ENCODE results near the gene POC1B. TPM values are rescaled to one million over a fixed set of nuclear protein-coding genes. Genes with fewer than 3 reads are reported as not detected.
"Not testable (repeated sequence)": the region's sequence is repeated elsewhere in the genome, so short reads cannot be mapped to it uniquely, and the experiment has no call there.

Gene POC1B
- total RNA-seq, 1 experiment from 2014 or later = 17.8 TPM

DNA sequence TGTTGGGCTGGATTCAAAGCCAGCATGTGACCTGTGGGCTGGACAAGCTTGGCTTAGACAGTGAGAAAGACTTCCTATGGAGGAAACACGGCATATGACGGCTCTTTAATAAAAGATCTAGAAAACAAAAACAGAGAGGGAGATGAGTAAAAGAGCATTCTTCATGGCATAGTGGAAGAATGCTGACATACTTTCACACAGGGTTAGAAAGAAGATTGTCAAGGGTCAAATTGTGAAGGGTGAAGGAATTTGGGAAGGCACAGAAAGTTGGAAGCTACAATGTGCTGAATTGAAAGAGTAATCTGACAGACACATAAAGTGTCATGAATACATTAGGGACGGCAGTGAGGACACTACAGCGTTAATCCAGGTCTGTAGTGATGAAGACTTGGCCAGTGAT is 64.7 kb downstream of the POC1B start:
- Mint-ChIP-seq H3K27me3 (ENCODE audit: low read depth) (no peaks in the 10 kb centered on the region), H3K27ac (no peak overlapping the region), H3K9me3 (no peaks in the 10 kb centered on the region), H3K4me1 (peaks cover 25% of the 10 kb centered on the region), H3K36me3 (no peaks in the 10 kb centered on the region), H3K4me3 (no peak overlapping the region)
- CTCF ChIA-PET = interaction anchor here (0.7 to 1.7 kb wide), 7 partner anchors 32 to 444 kb away, joined by 3 to 7 read pairs (median 3); no protein-coding TSS in a partner anchor
- peak; percentile 30; the same call in 1 of the 2 replicates for ATAC-seq
- TF ChIP-seq, protein P1, sequence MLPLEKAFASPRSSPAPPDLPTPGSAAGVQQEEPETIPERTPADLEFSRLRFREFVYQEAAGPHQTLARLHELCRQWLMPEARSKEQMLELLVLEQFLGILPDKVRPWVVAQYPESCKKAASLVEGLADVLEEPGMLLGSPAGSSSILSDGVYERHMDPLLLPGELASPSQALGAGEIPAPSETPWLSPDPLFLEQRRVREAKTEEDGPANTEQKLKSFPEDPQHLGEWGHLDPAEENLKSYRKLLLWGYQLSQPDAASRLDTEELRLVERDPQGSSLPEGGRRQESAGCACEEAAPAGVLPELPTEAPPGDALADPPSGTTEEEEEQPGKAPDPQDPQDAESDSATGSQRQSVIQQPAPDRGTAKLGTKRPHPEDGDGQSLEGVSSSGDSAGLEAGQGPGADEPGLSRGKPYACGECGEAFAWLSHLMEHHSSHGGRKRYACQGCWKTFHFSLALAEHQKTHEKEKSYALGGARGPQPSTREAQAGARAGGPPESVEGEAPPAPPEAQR (CRISPR knock-in tag; IDR thresholded peaks at IDR 0.05) = no peak
- TF ChIP-seq, protein P2, sequence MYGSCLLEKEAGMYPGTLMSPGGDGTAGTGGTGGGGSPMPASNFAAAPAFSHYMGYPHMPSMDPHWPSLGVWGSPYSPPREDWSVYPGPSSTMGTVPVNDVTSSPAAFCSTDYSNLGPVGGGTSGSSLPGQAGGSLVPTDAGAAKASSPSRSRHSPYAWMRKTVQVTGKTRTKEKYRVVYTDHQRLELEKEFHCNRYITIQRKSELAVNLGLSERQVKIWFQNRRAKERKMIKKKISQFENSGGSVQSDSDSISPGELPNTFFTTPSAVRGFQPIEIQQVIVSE (CRISPR knock-in tag; IDR thresholded peaks at IDR 0.05; ENCODE audit: borderline replicate concordance) = no peak
- no peak for TF ChIP-seq TCF7 (CRISPR knock-in tag; IDR thresholded peaks at IDR 0.05; ENCODE audit: low read depth)
- TF ChIP-seq ZNF263 (CRISPR knock-in tag; IDR thresholded peaks at IDR 0.05; ENCODE audit: low read depth) = no peak
- TF ChIP-seq, protein P3, sequence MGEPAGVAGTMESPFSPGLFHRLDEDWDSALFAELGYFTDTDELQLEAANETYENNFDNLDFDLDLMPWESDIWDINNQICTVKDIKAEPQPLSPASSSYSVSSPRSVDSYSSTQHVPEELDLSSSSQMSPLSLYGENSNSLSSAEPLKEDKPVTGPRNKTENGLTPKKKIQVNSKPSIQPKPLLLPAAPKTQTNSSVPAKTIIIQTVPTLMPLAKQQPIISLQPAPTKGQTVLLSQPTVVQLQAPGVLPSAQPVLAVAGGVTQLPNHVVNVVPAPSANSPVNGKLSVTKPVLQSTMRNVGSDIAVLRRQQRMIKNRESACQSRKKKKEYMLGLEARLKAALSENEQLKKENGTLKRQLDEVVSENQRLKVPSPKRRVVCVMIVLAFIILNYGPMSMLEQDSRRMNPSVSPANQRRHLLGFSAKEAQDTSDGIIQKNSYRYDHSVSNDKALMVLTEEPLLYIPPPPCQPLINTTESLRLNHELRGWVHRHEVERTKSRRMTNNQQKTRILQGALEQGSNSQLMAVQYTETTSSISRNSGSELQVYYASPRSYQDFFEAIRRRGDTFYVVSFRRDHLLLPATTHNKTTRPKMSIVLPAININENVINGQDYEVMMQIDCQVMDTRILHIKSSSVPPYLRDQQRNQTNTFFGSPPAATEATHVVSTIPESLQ (CRISPR knock-in tag; IDR thresholded peaks at IDR 0.05) = no peak
- no peak for TF ChIP-seq GRHL2 (CRISPR knock-in tag; IDR thresholded peaks at IDR 0.05; ENCODE audit: insufficient replicate concordance, severe bottlenecking)
- TF ChIP-seq RORB (CRISPR knock-in tag; IDR thresholded peaks at IDR 0.05) = no peak
- no peak for TF ChIP-seq ZNF396 (CRISPR knock-in tag; IDR thresholded peaks at IDR 0.05; ENCODE audit: borderline replicate concordance)
- TF ChIP-seq, protein P4, sequence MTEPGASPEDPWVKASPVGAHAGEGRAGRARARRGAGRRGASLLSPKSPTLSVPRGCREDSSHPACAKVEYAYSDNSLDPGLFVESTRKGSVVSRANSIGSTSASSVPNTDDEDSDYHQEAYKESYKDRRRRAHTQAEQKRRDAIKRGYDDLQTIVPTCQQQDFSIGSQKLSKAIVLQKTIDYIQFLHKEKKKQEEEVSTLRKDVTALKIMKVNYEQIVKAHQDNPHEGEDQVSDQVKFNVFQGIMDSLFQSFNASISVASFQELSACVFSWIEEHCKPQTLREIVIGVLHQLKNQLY (CRISPR knock-in tag; IDR thresholded peaks at IDR 0.05) = no peak
- no peak for TF ChIP-seq ATF1 (CRISPR knock-in tag; IDR thresholded peaks at IDR 0.05)
- TF ChIP-seq, protein P5, sequence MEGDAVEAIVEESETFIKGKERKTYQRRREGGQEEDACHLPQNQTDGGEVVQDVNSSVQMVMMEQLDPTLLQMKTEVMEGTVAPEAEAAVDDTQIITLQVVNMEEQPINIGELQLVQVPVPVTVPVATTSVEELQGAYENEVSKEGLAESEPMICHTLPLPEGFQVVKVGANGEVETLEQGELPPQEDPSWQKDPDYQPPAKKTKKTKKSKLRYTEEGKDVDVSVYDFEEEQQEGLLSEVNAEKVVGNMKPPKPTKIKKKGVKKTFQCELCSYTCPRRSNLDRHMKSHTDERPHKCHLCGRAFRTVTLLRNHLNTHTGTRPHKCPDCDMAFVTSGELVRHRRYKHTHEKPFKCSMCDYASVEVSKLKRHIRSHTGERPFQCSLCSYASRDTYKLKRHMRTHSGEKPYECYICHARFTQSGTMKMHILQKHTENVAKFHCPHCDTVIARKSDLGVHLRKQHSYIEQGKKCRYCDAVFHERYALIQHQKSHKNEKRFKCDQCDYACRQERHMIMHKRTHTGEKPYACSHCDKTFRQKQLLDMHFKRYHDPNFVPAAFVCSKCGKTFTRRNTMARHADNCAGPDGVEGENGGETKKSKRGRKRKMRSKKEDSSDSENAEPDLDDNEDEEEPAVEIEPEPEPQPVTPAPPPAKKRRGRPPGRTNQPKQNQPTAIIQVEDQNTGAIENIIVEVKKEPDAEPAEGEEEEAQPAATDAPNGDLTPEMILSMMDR (IDR thresholded peaks at IDR 0.05) = no peak
- TF ChIP-seq SMAD3 (CRISPR knock-in tag; IDR thresholded peaks at IDR 0.05; ENCODE audit: borderline replicate concordance) = no peak
- TF ChIP-seq NFYB (CRISPR knock-in tag; conservative IDR thresholded peaks at IDR 0.05; ENCODE audit: low read depth) = no peak
- TF ChIP-seq, protein P6, sequence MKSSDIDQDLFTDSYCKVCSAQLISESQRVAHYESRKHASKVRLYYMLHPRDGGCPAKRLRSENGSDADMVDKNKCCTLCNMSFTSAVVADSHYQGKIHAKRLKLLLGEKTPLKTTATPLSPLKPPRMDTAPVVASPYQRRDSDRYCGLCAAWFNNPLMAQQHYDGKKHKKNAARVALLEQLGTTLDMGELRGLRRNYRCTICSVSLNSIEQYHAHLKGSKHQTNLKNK (CRISPR knock-in tag; IDR thresholded peaks at IDR 0.05) = no peak
- TF ChIP-seq, protein P7, sequence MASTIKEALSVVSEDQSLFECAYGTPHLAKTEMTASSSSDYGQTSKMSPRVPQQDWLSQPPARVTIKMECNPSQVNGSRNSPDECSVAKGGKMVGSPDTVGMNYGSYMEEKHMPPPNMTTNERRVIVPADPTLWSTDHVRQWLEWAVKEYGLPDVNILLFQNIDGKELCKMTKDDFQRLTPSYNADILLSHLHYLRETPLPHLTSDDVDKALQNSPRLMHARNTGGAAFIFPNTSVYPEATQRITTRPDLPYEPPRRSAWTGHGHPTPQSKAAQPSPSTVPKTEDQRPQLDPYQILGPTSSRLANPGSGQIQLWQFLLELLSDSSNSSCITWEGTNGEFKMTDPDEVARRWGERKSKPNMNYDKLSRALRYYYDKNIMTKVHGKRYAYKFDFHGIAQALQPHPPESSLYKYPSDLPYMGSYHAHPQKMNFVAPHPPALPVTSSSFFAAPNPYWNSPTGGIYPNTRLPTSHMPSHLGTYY (CRISPR knock-in tag; IDR thresholded peaks at IDR 0.05) = no peak
- TF ChIP-seq ETV6 (CRISPR knock-in tag; IDR thresholded peaks at IDR 0.05) = no peak
- TF ChIP-seq, protein P8, sequence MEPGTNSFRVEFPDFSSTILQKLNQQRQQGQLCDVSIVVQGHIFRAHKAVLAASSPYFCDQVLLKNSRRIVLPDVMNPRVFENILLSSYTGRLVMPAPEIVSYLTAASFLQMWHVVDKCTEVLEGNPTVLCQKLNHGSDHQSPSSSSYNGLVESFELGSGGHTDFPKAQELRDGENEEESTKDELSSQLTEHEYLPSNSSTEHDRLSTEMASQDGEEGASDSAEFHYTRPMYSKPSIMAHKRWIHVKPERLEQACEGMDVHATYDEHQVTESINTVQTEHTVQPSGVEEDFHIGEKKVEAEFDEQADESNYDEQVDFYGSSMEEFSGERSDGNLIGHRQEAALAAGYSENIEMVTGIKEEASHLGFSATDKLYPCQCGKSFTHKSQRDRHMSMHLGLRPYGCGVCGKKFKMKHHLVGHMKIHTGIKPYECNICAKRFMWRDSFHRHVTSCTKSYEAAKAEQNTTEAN (CRISPR knock-in tag; IDR thresholded peaks at IDR 0.05) = no peak
- DNase-seq (ENCODE audit: low spot score) = no peak
- POLR2A ChIA-PET = interaction anchor here (1.0 kb wide), 1 partner anchor 114 kb away, joined by 4 read pairs; no protein-coding TSS in a partner anchor

DNA sequence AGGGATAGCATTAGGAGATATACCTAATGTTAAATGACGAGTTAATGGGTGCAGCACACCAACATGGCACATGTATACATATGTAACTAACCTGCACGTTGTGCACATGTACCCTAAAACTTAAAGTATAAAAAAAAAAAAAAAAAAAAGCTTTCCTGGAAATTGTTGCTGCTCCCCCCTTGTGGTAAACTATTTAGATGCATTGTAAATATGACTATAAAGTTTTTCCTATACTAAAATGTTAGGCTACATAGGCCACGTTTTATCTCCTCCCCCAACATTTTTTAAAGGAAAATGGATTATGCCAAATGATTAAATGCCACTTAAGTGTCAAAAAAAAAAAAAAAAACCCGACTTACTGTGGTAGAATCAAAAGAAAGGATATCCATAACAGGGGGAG is 66.6 kb downstream of the POC1B start:
- CTCF ChIA-PET = interaction anchor here (0.7 to 2.4 kb wide), 11 partner anchors 9 to 1283 kb away, joined by 3 to 13 read pairs (median 4); partner anchors contain the start of gene DUSP6
- ATAC-seq; H3K27me3 Mint-ChIP-seq (ENCODE audit: low read depth); H3K4me3 Mint-ChIP-seq; H3K36me3 Mint-ChIP-seq; DNase-seq (ENCODE audit: low spot score); H3K27ac Mint-ChIP-seq; H3K9me3 Mint-ChIP-seq: not testable (repeated sequence)
- H3K4me1 Mint-ChIP-seq = peaks cover 38% of the 10 kb centered on the region
- POLR2A ChIA-PET = interaction anchor here (0.7 to 2.6 kb wide), 2 partner anchors 106 to 221 kb away, joined by 5 to 15 read pairs; partner anchors contain the start of gene DUSP6

All from WTC11 (cell line).